ENCODE data around the gene RSL24D1.
"Not testable (repeated sequence)": the region's sequence is repeated elsewhere in the genome, so short reads cannot be mapped to it uniquely, and the experiment has no call there.

Gene RSL24D1

DNA sequence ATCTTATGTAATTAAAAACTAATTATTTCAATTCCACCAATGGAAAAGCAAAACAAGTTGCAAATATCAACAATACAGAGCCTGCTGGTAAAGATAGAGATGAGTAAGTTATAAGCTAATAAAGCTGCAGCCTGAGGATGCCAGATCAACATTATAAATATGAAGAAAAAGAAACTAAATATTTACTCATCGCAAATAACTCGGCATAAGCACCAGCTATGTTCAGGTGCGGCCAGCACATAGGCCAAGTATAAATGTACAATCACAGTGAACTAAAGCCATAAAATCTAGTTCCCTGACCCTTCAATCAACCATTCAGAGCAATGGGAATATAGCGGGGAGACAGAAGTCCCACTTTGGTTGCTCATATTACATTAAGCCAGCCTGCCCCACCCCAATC is 7.7 kb upstream of the RSL24D1 start:
- no peak for DNase-seq

GRCh38 chr15:55202206-55202605 is 5.5 kb upstream of the RSL24D1 start:
- DNase-seq, result no peak

- DNase-seq, result no peak
Measured at GRCh38 chr15:55198706-55199105, 2.0 kb upstream of the RSL24D1 start.

- no peak for DNase-seq
Measured at GRCh38 chr15:55197719-55198118, 978 bp upstream of the RSL24D1 start.

GRCh38 chr15:55197362-55197705 is 593 bp upstream of the RSL24D1 start:
- DNase-seq, result no peak

GRCh38 chr15:55195996-55196395 is 745 bp downstream of the RSL24D1 start:
- DNase-seq, result peak; percentile 11 to 52 (median 35)

GRCh38 chr15:55194256-55194655 is 2.5 kb downstream of the RSL24D1 start:
- peak in 3 of 4 experiments; percentile 4 to 32 (median 24) for DNase-seq

DNA sequence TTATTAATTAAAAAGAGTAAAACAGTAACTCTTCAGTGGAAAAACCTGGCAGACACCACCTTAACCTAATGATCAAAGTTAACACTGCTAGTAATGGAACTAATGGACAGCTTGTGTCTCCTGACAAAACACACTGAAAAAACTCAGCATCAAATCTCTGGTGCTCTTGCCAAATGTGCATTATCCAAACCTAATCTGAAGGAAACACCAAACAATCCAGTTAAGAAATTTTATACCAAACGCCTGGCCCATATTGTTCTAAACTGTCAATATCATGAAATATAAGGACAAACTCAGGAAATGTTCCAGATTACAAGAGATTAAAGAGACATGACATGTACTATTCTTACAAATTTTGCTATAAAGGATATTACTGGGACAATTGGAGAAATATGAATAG is 10.4 kb downstream of the RSL24D1 start:
- no peak for DNase-seq

DNA sequence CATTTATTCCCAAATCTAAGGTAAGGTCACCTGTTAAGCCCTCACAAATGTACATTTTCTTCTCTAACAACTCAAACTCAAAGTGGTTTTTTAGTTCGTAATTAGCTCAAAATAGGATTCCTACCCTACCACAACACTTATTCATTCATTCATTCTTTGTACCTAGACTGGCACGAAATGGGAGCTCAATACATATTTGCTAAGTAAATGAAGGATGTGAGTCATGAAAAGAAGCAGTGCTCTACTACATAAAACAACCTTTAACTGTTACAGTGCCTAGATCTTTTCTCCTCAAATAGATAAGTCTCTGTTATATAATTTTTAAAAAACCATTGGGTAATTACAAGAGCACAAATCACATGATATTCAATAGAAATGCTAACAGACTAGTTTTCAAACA is 13.1 kb downstream of the RSL24D1 start:
- no peak for DNase-seq

DNA sequence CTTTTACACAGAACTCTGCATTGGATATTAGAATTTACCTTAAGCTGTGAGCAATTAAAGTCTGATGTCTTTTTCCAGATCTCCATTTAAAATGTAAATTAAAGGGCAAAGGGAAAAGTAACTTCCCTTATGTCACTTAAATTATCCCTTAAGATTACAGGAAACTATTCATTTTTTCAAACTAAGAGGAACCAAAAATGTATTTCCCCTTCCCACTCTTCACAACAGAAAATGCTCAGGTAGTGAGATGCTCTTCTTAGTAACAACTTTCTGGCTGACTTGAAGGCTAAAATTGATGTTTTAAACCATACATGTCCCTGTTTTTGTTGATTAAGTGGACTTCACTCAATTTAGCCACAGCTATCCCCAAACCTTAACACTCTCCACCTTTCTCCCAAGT is 17.6 kb downstream of the RSL24D1 start:
- DNase-seq, result peak in 3 of 4 experiments; percentile 15 to 52 (median 43)

GRCh38 chr15:55170361-55170760 is 26.4 kb downstream of the RSL24D1 start:
- DNase-seq, result no peak

- peak; percentile 72 to 87 (median 78) for DNase-seq
Measured at GRCh38 chr15:55168350-55168974, 28.3 kb downstream of the RSL24D1 start.

DNA sequence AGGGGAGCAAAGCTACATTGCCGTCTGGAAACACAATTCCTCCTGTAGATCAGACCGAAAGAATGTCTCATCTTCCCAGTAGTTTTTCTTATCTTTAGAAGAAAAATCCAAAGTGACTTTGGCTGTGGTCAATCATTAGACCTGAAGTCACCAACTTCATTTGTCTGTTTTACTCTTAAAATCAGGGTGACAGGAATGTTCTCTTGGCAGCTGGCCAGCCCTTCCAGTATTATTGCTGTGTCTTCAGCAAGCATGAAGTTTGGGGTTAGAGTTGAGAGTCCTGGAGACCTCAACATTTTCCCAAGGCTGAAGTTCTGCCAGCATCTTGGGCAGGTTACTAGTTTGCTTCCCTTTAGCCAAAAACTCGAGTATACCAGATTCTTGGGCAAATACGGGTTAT is 32.5 kb downstream of the RSL24D1 start:
- no peak for DNase-seq

GRCh38 chr15:55151631-55152030 is 45.1 kb downstream of the RSL24D1 start:
- no peak for DNase-seq

DNA sequence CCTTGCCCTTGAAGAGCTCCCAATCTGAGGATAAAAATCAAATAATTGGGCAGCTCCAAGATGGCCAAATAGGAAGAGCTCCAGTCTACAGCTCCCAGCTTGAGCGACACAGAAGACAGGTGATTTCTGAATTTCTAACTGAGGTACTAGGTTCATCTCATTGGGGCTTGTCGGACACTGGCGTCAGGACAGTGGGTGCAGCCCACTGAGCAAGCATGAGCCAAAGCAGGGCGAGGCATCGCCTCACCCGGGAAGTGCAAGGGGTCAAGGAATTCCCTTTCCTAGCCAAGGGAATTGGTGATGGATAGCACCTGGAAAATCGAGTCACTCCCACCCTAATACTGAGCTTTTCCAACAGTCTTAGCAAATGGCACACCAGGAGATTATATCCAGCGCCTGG is 53.6 kb downstream of the RSL24D1 start:
- not testable (repeated sequence) for DNase-seq

- no peak for DNase-seq
Measured at GRCh38 chr15:55133972-55134371, 62.8 kb downstream of the RSL24D1 start.

DNA sequence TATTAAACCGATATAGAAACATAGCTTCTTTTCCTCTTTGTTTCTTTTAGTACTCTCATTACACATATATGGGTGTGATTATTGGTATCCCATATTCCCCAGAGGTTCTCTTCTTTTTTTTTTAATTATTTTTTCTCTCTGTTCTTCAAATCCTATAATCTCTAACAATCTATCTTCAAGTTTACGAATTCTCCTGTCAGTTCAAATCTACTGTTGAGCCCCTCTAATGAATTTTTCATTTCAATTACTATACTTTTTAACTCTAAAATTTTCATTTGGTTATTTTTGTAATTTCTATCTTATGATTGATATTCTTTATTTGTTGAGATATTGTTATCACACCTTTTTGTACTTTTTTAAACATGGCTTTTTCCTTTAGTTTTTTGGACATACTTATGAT is 64.1 kb downstream of the RSL24D1 start:
- no peak for DNase-seq

Data from suppressor macrophage (primary cell).